Activated naive CD8-positive, alpha-beta T cell treated with anti-CD3 and anti-CD28 coated beads, Interleukin-2, amount 10 ng/mL, durations not matched to agents 7 days and 5 days (primary cell): Measurements from ENCODE around the gene LRBA. TPM values are rescaled to one million over a fixed set of nuclear protein-coding genes. Genes with fewer than 3 reads are reported as not detected.
"Not testable (repeated sequence)": the region's sequence is repeated elsewhere in the genome, so short reads cannot be mapped to it uniquely, and the experiment has no call there.

Source experiments
- ATAC-seq: fragments of 150-1000 bp; cut with Tn5 transposase; one replicate; pipeline ENCODE4 v1.10.0; 2021; ENCODE audit warnings: low read depth, moderate library complexity
- POLR2A ChIA-PET: fragments of 350-600 bp; sonication (Branson Sonifier 250); formaldehyde crosslinking; loops from one replicate; lab custom pipeline; 2021; ENCODE audit warnings: antibody characterized with exemption; lab: Charles Lee
- DNase-seq: peaks from one replicate; pipeline ENCODE4 v3.0.0; 2021
- H3K27ac Mint-ChIP-seq: one replicate; pipeline ENCODE4 v1.8.0; 2022; ENCODE audit warnings: mild to moderate bottlenecking, mixed read lengths
- H3K27me3 Mint-ChIP-seq: one replicate; pipeline ENCODE4 v1.8.0; 2022; ENCODE audit warnings: mild to moderate bottlenecking, moderate library complexity, mixed read lengths
- H3K36me3 Mint-ChIP-seq: one replicate; pipeline ENCODE4 v1.8.0; 2021; ENCODE audit warnings: mild to moderate bottlenecking, mixed read lengths
- H3K4me1 Mint-ChIP-seq: one replicate; pipeline ENCODE4 v1.8.0; 2021; ENCODE audit warnings: mixed read lengths
- H3K4me3 Mint-ChIP-seq: one replicate; pipeline ENCODE4 v1.8.0; 2022; ENCODE audit warnings: mild to moderate bottlenecking, moderate library complexity, mixed read lengths
- H3K9me3 Mint-ChIP-seq: one replicate; pipeline ENCODE4 v1.8.0; 2021; ENCODE audit warnings: mixed read lengths
- total RNA-seq, 2 experiments: library from RNA; stranded (reverse); gene quantifications; one replicate each; pipeline ENCODE4 v1.2.3, GENCODE V29; 2021

LRBA gene
- total RNA-seq, 2 experiments from 2014 or later, result 47.9 to 50.6 TPM

GRCh38 chr4:150942539-150942938, 72.5 kb downstream of the LRBA start:
- H3K4me3 Mint-ChIP-seq, result no peak overlapping the region
- peaks cover 23% of the 10 kb centered on the region for H3K4me1 Mint-ChIP-seq
- ATAC-seq, result no peak
- no peak for DNase-seq
- POLR2A ChIA-PET, result no interaction called here
- no peaks in the 10 kb centered on the region for H3K27me3 Mint-ChIP-seq
- no peaks in the 10 kb centered on the region for H3K9me3 Mint-ChIP-seq
- peaks cover 17% of the 10 kb centered on the region for H3K36me3 Mint-ChIP-seq
- H3K27ac Mint-ChIP-seq, result no peak overlapping the region

GRCh38 chr4:150940123-150940522, 75.0 kb downstream of the LRBA start:
- ATAC-seq, result no peak
- no peak overlapping the region for H3K27ac Mint-ChIP-seq
- peaks cover 11% of the 10 kb centered on the region for H3K36me3 Mint-ChIP-seq
- H3K4me3 Mint-ChIP-seq, result no peak overlapping the region
- H3K27me3 Mint-ChIP-seq, result no peaks in the 10 kb centered on the region
- peaks cover 17% of the 10 kb centered on the region for H3K4me1 Mint-ChIP-seq
- H3K9me3 Mint-ChIP-seq, result no peaks in the 10 kb centered on the region
- POLR2A ChIA-PET, result no interaction called here
- no peak for DNase-seq

- Mint-ChIP-seq H3K4me3 (no peak overlapping the region), H3K27me3 (no peaks in the 10 kb centered on the region), H3K9me3 (no peaks in the 10 kb centered on the region), H3K4me1 (peaks cover 14% of the 10 kb centered on the region), H3K27ac (no peak overlapping the region), H3K36me3 (peaks cover 7% of the 10 kb centered on the region)
- DNase-seq (no peak), ATAC-seq (no peak)
- POLR2A ChIA-PET, result interaction anchor here (0.6 kb wide), 1 partner anchor 182 kb away, joined by 3 read pairs; no protein-coding TSS in a partner anchor
Measured at GRCh38 chr4:150939530-150939929, 75.6 kb downstream of the LRBA start.

GRCh38 chr4:150938873-150939499, 76.1 kb downstream of the LRBA start:
- no peak overlapping the region for H3K4me3 Mint-ChIP-seq
- H3K4me1 Mint-ChIP-seq, result peaks cover 14% of the 10 kb centered on the region
- peaks cover 7% of the 10 kb centered on the region for H3K36me3 Mint-ChIP-seq
- no peak for DNase-seq
- ATAC-seq, result no peak
- no peaks in the 10 kb centered on the region for H3K9me3 Mint-ChIP-seq
- no peaks in the 10 kb centered on the region for H3K27me3 Mint-ChIP-seq
- H3K27ac Mint-ChIP-seq, result no peak overlapping the region
- POLR2A ChIA-PET, result interaction anchor here (0.6 kb wide), 1 partner anchor 183 kb away, joined by 3 read pairs; no protein-coding TSS in a partner anchor

- Mint-ChIP-seq H3K4me1 (peaks cover 10% of the 10 kb centered on the region), H3K36me3 (peaks cover 7% of the 10 kb centered on the region)
Measured at GRCh38 chr4:150938417-150938816, 76.7 kb downstream of the LRBA start.

GRCh38 chr4:150934022-150934421, 81.1 kb downstream of the LRBA start:
- H3K27me3 Mint-ChIP-seq, result no peaks in the 10 kb centered on the region
- no peak overlapping the region for H3K27ac Mint-ChIP-seq
- ATAC-seq, result no peak
- no peak for DNase-seq
- no peaks in the 10 kb centered on the region for H3K9me3 Mint-ChIP-seq
- H3K4me1 Mint-ChIP-seq, result peaks cover under 1% of the 10 kb centered on the region
- H3K4me3 Mint-ChIP-seq, result no peak overlapping the region
- peaks cover 2% of the 10 kb centered on the region for H3K36me3 Mint-ChIP-seq
- POLR2A ChIA-PET, result no interaction called here

More at GRCh38 chr4:150938417-150938816, 76.7 kb downstream of the LRBA start:
- ATAC-seq (no peak), DNase-seq (no peak)
- Mint-ChIP-seq H3K4me3 (no peak overlapping the region), H3K9me3 (no peaks in the 10 kb centered on the region), H3K27ac (no peak overlapping the region), H3K27me3 (no peaks in the 10 kb centered on the region)
- POLR2A ChIA-PET, result interaction anchor here (0.6 to 1.4 kb wide), 2 partner anchors 72 to 161 kb away, joined by 3 to 4 read pairs; partner anchors contain the start of gene RPS3A

GRCh38 chr4:150931796-150932195, 83.3 kb downstream of the LRBA start:
- no peaks in the 10 kb centered on the region for H3K9me3 Mint-ChIP-seq
- ATAC-seq, result no peak
- no peak overlapping the region for H3K4me3 Mint-ChIP-seq
- H3K27ac Mint-ChIP-seq, result no peak overlapping the region
- POLR2A ChIA-PET, result no interaction called here
- no peaks in the 10 kb centered on the region for H3K27me3 Mint-ChIP-seq
- no peaks in the 10 kb centered on the region for H3K4me1 Mint-ChIP-seq
- DNase-seq, result no peak
- H3K36me3 Mint-ChIP-seq, result peaks cover 14% of the 10 kb centered on the region

GRCh38 chr4:150931005-150931404, 84.1 kb downstream of the LRBA start:
- POLR2A ChIA-PET, result no interaction called here
- Mint-ChIP-seq H3K4me1 (no peaks in the 10 kb centered on the region), H3K36me3 (peaks cover 17% of the 10 kb centered on the region), H3K9me3 (no peaks in the 10 kb centered on the region), H3K4me3 (no peak overlapping the region), H3K27me3 (no peaks in the 10 kb centered on the region), H3K27ac (no peak overlapping the region)
- ATAC-seq (no peak), DNase-seq (no peak)

- H3K9me3 Mint-ChIP-seq, result no peaks in the 10 kb centered on the region
- POLR2A ChIA-PET, result no interaction called here
- no peaks in the 10 kb centered on the region for H3K4me1 Mint-ChIP-seq
- H3K36me3 Mint-ChIP-seq, result peaks cover 30% of the 10 kb centered on the region
- no peak for ATAC-seq
- H3K27me3 Mint-ChIP-seq, result no peaks in the 10 kb centered on the region
- no peak overlapping the region for H3K27ac Mint-ChIP-seq
- DNase-seq, result no peak
- H3K4me3 Mint-ChIP-seq, result no peak overlapping the region
Measured at GRCh38 chr4:150923945-150924344, 91.1 kb downstream of the LRBA start.

- POLR2A ChIA-PET, H3K27ac Mint-ChIP-seq, H3K27me3 Mint-ChIP-seq, H3K9me3 Mint-ChIP-seq, DNase-seq, H3K4me3 Mint-ChIP-seq, ATAC-seq, H3K4me1 Mint-ChIP-seq: not testable (repeated sequence)
- peaks cover 33% of the 10 kb centered on the region for H3K36me3 Mint-ChIP-seq
Measured at GRCh38 chr4:150921486-150921885, 93.6 kb downstream of the LRBA start.

- H3K36me3 Mint-ChIP-seq, result peaks cover 38% of the 10 kb centered on the region
- ATAC-seq, H3K4me3 Mint-ChIP-seq: not testable (repeated sequence)
Measured at GRCh38 chr4:150918562-150918961, 96.5 kb downstream of the LRBA start.

GRCh38 chr4:150911326-150911725, 103.8 kb downstream of the LRBA start:
- H3K4me1 Mint-ChIP-seq, result peaks cover 11% of the 10 kb centered on the region
- H3K27me3 Mint-ChIP-seq, result no peaks in the 10 kb centered on the region
- ATAC-seq (no peak), DNase-seq (no peak)
- H3K4me3 Mint-ChIP-seq, result no peak overlapping the region
- no peak overlapping the region for H3K27ac Mint-ChIP-seq
- H3K36me3 Mint-ChIP-seq, result peaks cover 78% of the 10 kb centered on the region
- peaks cover 22% of the 10 kb centered on the region for H3K9me3 Mint-ChIP-seq
- POLR2A ChIA-PET, result no interaction called here

More at GRCh38 chr4:150918562-150918961, 96.5 kb downstream of the LRBA start:
- H3K27ac Mint-ChIP-seq, H3K9me3 Mint-ChIP-seq, H3K27me3 Mint-ChIP-seq, DNase-seq, H3K4me1 Mint-ChIP-seq, POLR2A ChIA-PET: not testable (repeated sequence)

- H3K4me1 Mint-ChIP-seq, result peaks cover 11% of the 10 kb centered on the region
- peaks cover 22% of the 10 kb centered on the region for H3K9me3 Mint-ChIP-seq
- peaks cover 80% of the 10 kb centered on the region for H3K36me3 Mint-ChIP-seq
- DNase-seq (no peak), ATAC-seq (no peak)
- H3K27ac Mint-ChIP-seq, result peak overlapping the region; percentile 19
- no peaks in the 10 kb centered on the region for H3K27me3 Mint-ChIP-seq
- peak overlapping the region; percentile 23 for H3K4me3 Mint-ChIP-seq
- POLR2A ChIA-PET, result no interaction called here
Measured at GRCh38 chr4:150909116-150909515, 106.0 kb downstream of the LRBA start.

GRCh38 chr4:150906987-150907633, 108.0 kb downstream of the LRBA start:
- Mint-ChIP-seq H3K36me3 (peaks cover 75% of the 10 kb centered on the region), H3K4me3 (no peak overlapping the region), H3K9me3 (peaks cover 10% of the 10 kb centered on the region), H3K27ac (no peak overlapping the region), H3K4me1 (peaks cover 14% of the 10 kb centered on the region), H3K27me3 (no peaks in the 10 kb centered on the region)
- DNase-seq, result no peak
- no peak for ATAC-seq
- POLR2A ChIA-PET, result no interaction called here
